Stimulated activated CD8-positive, alpha-beta memory T cell treated with anti-CD3 and anti-CD28 coated beads, Interleukin-7, amount 100 ng/mL, for 4 hours (primary cell): ENCODE results near the gene COL9A1.

Source experiments
- DNase-seq, 2 donors: peaks; one replicate each; pipeline ENCODE4 v3.0.0-alpha.2; 2020; ENCODE audit warnings: low read depth in 2 of 2

COL9A1 gene

DNA sequence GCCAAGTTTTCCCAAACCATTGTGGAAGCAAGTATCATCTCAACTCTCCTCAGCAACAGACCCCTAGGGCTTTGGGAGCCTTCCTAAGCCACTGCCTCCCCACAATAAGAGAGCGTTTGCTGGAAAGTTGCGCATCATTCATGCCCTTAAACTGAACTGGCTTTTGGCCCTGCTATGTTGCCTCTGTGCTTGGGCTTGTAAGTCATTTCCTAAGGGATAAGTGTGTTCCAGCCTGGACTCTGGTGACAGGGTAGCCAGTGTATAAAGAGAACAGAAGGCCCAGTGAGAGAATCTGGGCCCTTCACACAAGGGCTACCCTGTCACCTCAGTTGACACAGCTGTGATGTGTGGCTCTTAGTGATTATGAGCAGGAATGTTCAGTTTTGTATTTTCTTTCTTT is 77.8 kb downstream of the COL9A1 start:
- no peak for DNase-seq

DNA sequence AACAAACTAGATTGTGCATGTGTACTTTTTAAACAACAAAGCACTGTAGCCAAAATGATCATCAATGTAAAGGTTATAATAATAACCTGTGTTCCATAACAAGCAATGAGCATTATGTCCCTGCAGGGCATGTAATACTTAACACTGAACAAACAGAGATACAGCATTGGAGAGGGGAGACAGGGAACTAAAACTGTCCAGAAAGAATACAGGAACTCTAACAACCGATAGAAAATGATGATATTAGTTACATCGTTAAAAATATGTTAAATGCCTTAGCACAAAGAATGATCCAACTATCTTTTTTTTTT is 80.5 kb downstream of the COL9A1 start:
- DNase-seq = no peak

DNA sequence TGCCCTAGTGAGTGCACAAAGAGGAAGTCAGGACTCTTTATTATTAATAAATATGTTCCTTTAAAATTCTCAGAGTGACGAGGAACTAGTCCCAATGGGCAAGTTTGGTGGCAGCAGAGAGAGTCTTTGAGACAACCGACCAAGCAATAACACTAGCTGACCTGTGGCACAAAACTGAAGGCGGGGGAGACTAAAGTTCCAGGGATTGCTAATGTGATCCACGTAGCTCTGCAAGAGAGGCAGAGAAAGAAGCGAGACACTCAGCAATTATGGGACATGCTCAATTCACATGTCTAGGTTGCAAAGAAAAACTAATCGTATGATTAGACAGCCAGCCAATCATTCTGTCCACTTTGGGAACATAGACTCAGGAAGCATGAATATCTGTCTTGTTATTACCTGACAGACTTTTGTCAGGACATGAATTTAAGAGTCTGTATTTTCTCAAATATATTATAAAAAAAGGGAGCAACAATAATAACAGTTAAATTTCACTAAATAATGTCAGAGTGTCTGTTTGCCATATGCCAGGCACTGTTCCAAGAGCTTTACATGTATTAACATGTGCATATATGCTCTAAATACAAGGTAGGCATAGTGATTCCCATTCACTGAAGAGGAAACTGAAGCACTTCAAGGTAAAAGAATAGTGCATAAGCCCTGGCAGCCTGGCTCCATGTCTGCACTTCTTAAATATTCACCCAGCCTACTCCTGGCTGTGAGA is 81.0 kb downstream of the COL9A1 start:
- DNase-seq = no peak

DNA sequence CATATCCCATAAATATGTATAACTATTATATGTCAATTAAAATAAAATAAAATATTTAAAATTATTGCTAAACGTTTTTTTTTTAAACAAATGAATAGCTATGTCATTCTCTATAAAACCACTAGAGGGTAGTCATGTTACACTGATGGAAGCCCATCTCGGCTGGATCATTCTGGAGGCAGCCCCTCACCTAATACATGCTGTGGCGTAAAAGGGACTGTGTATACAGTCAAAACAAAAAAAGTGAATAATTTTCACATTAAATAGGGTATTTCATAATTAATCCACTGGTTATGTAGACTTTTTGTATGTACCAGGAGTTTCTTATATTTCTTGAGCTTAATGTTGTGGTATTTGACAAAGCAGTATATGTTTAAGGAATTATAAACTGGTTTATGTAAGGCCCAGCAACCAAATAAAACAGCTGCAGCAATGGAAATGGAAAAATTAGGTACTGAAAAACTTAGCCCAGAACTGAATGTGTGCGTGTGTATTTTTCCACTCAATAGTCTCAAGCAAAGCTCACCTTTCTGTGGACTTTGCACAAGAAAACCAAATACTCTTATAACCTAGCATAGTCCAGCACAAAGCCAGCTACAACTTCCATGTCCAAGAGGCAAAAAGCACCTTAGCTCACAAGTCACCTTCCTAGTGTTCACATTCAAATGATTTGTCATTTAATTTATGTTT is 81.7 kb downstream of the COL9A1 start:
- DNase-seq = no peak

DNA sequence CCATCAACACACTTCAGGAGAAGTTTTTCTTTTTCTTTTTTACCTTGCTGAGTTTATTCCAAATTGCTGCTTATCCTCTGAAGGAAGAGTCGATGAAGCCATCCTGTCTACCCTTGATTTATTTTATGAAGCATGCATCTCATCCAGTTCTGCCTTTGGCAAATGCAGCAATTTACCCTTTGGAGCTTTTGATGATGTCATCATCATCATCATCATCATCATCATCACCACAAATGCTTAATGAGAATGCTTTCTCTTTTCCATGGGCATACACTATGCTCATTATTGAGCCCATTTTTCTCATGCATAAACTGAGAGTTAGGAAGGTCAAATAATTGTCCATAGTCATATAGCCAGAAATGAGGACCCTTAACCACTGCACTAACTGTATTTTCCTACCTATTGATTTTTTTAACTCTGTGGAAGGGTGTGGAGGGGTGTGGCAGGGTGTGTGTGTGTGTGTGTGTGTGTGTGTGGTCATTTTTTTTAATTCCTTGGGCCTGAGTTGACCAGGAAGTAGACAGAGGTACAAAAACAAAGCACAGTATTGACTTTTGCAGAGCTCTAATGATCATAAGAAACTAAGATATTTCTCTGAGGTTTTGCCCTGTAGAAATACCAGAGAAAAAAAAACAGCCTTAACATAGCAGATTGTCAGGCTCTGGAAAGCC is 82.8 kb downstream of the COL9A1 start:
- DNase-seq = no peak

DNA sequence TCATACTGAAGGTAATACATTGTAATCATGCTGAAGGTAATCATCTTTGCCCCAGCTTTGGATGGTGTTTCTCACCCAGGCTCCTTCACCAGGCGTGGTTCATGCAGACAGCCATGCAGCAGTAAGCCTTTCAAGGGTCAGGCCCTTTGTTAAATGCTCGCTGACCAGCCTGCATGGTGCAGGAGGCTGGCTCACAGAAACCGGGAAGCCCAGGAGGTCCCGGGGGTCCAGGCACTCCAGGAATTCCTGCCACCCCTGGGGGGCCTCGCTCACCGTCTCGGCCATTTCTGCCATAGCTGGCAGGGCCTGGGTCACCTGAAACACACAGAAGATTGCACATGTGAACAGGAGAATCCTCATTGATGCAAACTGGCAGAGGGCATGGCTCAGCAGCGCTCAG is 86.1 kb downstream of the COL9A1 start:
- DNase-seq = no peak

DNA sequence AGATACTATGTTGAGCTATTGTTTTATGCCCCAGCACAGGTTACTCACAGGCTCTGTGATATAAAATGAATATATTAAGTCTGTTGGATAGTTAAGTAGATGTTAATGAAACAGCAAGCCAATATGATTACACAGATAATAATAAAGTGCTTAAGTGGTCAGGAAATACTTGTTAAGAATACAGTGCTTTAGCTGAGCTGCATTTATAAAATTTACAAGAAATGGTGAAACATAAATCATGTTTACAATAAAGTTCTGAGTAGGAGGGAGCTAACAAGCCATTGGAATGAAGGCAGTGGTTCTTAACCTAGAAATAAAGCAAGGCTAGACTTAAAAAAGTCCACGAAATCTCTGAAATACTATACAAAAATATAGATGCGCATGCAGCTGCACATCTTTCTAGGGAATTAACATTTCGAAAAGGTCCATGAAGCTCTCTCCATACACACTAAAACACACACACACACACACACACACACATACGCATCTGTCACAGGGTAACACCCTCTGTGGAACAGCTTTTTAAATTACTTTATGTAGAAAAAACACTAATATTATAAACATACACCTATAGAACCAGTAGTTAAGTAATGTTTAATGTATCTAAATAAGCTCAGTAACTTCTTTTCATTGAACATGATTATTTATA is 87.3 kb downstream of the COL9A1 start:
- DNase-seq = no peak

DNA sequence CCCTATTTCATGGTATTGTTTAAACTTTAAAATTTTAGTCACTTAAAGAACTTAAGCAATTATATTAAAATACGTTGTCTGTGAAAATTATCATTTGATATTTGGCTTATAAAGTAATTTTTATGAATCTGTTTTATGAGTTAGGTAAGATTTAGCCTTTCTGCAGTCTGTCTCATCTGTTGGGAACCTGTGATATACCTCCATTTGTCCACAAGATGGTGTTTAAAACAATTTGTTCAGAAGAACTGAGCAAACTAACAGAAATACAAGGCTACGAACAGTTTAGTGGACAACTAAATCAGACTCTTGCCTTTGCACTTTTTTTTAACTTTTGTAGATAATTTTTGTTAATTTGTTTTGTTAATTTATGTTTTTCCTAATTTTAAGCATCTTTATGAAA is 92.4 kb downstream of the COL9A1 start:
- no peak for DNase-seq

DNA sequence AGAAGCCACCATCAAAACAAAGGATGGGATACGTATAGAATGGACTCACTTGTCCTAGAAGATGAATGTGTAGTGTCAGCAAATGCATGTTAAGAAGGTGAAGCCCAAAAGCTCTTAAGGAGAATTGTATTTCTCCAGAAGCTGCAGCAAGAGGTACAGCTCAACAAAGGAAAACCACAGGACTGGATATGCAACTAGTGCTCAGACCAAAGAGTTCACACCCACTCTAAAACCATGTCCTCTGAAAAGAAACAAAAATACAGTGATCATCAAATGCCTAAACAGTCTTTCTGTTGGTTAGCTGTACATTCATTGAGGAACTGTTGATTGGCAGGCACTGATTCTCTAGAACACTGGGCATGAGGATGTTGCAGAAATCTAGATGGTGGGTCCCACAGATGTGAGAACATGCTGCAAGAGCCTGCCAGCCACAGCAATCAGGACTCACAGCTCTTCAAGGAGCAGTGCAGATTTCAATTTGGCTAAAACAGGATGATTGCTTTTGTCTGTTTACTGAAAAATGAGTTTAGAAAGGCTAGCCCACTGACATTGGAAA is 94.6 kb downstream of the COL9A1 start:
- no peak for DNase-seq

DNA sequence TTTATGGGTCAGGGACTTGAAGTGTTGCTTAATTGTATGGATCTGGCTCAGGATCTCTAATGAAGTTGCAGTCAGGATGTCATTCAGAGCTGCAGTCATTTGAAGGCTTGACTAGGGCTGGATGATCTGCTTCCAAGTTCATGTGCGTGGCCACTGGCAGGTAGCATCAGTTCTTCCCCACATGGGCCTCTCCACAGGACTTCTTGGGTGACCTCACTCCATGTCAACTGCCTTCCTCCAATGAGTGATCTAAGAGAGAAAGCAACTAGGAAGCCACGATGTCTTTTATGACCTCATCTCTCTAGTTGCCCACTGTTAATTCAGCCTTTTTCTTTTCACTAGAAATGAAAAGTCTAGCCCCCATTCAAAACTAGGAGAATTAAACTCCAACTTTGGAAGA is 104.1 kb downstream of the COL9A1 start:
- DNase-seq = no peak

DNA sequence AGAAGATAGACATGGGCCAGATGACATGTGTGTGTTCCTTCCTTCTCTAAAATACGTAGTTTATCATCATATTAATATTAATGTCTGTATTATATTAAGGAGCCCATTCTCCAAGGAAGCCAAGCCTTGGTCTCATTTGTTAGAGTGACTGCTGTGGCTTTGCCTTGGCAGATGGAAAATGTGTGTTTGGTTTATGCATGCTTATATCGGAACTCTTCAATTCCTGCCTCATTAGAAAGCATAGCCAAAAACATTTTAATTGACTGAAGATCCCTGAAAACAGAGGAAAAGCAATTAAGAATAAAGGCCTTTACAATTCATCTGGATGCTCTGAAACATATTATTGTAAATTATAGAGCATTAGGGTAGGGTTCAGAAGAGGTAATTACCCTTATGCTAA is 106.4 kb downstream of the COL9A1 start:
- no peak for DNase-seq

DNA sequence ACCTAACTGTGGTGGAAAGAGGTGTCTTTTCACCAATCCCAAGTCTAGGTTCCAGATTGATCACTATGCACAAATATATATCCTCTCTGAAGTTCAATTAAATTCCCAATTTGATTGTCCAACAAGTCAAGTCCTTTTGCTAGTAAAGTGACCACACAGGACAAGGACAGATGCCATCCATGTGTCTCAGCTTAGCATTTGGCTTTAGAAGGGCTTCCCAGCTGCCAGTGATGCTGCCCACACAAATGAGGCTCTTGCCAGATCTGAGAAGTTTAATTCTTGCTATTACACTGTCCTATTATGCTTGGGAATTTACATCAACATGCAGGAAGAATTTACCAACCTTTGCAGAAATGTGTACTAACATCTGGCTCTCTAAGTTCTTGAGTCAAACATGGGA is 108.5 kb downstream of the COL9A1 start:
- no peak for DNase-seq

DNA sequence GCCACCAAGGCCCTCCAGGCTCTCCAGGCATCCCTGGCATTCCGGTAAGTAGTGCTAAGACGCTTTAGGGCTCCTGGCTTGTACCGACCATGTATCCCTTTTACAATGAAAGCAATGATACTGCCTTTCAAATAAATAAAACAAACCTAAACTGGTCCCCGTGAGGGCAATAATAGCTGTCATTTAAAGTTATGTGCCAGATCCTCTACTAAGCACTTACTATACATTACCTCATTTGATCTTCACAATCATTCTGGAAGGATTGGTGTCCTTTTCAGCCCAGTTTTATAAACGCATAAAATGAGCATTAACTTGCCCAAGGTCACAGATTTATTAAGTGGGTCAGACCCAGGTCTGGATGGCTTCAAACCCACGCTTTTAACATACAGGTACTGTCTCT is 114.7 kb downstream of the COL9A1 start:
- no peak for DNase-seq

DNA sequence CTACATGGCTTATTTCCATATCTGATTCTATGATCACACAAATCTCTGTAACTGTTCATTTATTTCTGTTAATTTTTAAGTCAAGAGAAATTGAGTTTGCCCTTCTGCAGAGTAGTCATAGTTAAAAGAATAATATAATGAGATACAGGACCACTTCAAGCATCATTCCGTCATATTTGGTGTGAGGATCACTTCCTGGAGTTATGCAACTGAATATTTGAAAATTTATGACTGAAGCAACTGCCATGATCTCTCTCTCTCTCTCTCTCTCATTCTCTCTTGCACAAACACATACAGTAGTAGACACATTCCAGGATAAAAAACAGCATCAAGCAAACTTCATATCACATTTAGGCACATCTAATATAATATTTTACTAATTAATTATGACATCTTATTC is 116.4 kb downstream of the COL9A1 start:
- DNase-seq = no peak

DNA sequence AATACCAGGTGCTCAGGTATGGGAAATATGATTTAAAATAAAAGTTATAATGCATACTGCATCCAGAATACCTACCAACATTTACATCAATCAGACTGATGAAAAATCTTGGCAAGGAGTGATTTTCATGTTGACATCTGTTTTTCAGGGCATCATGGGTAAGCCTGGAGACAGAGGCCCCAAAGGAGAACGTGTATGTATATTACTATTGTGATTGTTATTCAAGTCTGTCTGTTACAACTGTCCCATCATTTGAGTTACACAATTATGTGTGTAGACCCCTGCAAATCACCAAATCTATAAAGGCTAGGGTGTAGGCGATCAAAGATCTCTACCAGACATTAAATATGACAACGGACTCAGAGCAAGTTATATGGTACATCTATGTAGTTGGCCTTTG is 118.2 kb downstream of the COL9A1 start:
- no peak for DNase-seq

DNA sequence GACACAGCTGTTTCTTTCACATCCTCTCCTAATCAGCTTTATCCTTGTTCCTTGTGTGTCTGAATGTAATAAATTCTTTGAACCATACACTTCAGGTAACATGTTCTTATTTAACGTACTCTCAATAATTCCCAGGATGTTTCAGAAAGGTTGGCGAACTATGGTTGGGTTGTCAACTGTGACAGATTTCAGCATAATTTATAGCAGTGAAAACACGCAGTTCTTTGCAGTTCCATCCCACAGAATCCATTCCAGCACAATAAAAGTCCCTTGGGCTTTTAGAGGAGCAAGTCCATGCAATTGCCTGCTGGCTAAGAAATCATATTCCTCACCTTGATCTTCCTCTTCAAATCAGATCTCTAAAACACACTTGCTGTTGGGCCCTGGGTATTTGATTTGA is 119.3 kb downstream of the COL9A1 start:
- no peak for DNase-seq

DNA sequence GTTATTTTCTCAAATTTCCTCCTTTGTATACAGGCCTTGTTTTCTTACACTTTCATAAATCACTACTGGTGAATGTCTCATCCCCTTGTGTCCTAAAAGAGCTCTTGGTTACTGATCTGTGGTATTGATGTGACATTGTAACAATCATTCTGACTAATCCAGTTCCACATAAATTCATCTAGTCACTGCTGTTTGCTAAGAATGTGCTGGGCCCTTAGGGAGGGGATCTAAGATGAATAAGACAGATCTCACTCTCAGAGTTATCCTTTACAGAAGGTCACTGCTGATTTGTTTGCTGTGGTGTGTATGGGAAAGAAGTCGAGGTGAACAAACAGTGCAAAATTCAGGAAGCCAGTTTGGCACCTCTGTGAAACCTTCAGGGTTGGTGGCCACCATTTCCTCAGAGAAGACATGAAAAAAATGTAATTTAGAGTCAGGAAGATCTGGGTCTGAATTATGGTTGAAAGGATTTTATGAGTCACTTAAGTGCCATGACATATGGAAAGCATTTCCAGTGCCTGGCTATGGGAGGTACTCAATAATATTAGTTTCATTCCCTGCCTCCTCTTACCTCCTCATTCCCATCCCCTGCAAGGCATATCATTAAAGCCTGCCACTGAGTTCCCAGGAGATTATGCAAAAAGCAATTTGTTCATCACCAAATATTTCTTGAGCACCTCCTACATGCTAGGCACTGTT is 121.8 kb downstream of the COL9A1 start:
- DNase-seq = no peak

DNA sequence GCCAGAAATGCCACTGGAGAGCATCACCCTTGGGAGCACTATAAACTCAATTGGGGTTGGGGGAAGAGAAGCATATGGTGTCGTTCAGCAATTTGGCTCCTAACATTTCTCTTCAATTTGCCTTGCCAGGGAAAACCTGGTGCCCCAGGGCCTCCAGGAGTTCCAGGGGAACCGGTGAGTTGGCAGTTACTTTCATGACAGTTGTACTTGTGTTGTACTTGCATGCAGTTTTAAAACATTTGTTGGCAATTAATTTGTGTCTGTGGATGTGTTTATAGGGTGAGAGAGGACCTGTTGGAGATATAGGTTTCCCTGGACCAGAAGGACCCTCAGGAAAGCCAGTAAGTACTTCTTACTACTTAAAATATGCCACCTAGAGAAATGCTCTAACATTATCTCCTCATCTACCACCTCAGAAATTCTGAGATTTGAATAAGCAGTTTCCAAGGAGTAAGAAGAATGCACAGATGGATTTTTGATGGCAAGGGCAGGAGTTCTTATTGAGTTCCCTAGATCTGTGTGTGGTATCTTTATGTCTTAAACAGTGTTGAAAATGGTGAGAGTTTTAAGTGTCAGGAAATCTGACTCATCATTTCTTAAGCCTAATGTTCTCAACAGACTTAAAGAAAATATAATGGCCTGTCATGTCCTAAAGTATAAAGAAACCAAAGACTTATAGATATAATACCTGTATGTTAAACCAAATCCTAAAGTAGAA is 122.5 kb downstream of the COL9A1 start:
- no peak for DNase-seq

DNA sequence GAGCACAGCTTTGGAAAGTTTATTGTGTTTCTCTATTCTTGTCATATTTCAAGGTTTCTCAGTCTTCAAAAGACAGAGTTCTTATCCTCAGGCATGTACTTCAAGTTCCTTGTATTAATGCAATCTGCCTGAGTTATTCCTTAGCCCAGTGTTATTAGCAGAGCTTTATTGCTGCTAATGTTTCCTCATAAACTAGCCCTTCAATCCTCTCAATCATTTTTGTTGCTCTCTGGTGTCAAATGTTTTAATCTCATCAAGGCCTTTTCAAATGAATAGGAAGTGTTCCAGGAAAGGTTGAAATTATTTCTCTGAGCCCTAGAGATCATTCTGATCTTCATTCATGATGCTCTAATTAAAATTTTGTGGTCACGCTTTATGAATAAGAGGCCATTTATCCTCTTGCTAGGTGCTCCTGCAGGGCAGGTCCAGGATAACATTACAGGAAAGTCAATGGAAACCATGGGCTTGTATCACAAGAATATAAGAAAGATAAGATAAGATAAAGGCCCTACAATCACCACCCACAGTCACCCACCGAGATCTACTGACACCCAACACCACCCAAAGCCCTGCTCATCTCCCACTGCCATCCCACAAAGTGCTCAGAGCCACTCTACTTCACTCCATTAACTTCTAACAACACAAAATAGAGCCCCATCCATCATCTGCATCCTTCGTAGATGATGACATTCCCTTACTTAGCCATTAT is 125.9 kb downstream of the COL9A1 start:
- DNase-seq = no peak

DNA sequence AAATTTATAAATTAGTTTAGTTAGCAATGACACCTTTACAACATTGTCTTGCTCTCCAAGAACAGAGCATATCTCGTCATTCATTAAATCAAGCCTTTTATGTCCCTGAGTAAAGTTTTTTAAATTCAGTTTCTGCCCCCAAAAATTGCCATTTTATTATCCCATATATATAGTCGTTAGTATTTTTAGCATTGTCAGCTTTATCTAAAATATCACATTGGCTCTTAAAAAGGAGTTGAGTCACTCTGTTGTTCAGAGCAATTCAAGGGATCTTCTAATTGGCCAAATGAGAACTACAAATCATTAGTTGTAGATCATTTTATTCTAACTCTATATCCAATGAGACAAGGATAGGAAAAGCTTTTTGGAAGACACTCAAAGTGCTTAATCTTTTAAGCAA is 127.1 kb downstream of the COL9A1 start:
- no peak for DNase-seq

DNA sequence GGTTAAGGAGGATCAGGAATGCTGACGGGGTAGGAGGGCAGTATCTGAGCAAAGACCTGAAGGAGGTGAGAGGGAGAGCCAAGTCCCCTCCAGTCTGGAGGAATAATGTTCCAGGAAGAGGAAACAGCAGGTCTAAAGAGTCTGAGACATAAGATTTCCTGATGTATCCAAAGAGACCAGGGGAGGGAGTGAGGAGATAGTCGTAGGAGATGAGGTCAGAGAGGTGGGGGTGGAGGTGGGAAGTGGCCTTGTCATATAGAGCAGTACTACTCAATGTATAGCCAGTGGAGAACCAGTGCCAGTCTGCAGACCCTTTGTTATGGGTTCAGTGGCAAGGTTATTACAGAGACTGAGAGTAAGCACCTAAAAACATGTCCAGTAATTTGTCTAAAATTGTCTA is 130.6 kb downstream of the COL9A1 start:
- no peak for DNase-seq
